NB4 (cell line): Measurements from ENCODE around the gene TNPO2.
A peak's percentile ranks its signal among the peaks of the same experiment; 100 is the strongest.

Experiments
- DNase-seq: peaks from one replicate; pipeline ENCODE4 v3.0.0; 2010; ENCODE audit warnings: low read depth
- H3K4me3 ChIP-seq: one replicate; pipeline ENCODE4 v1.5.1; 2011; ENCODE audit warnings: mild to moderate bottlenecking, low read depth, low read length, moderate library complexity
- MAX ChIP-seq: IDR thresholded peaks from 2 replicates; pipeline ENCODE4 v1.6.1; 2011; ENCODE audit warnings: low read depth, low read length
- MYC ChIP-seq: IDR thresholded peaks from 2 replicates; pipeline ENCODE4 v1.6.1; 2011; ENCODE audit warnings: low read depth, low read length
- POLR2A ChIP-seq: IDR thresholded peaks from 2 replicates; pipeline ENCODE4 v1.6.1; 2011; ENCODE audit warnings: mild to moderate bottlenecking; ENCODE audit not compliant: insufficient read length; ENCODE audit errors: extremely low read depth
- TF ChIP-seq, protein P1 (sequence below): IDR thresholded peaks from one replicate; pipeline ENCODE4 v1.5.1; 2012; ENCODE audit warnings: low read depth, low read length

TNPO2 gene

GRCh38 chr19:12666265-12667048 lies 57.3 kb downstream of the TNPO2 start, which contains the start of the genes MAN2B1 and WDR83:
TSS of gene MAN2B1 (minus strand) at chr19:12666742. CDS start at chr19:12666701, 41 bp downstream.
TSS of gene WDR83 (plus strand) at chr19:12666807. CDS start at chr19:12669791, 2,984 bp downstream.
- H3K4me3 ChIP-seq: peak within 1 kb of the TSS; percentile 98
- peak; percentile 82 for DNase-seq
- TF ChIP-seq MAX (no peak), POLR2A (peak; percentile 61)

- DNase-seq: peak; percentile 36
- TF ChIP-seq, protein P1, sequence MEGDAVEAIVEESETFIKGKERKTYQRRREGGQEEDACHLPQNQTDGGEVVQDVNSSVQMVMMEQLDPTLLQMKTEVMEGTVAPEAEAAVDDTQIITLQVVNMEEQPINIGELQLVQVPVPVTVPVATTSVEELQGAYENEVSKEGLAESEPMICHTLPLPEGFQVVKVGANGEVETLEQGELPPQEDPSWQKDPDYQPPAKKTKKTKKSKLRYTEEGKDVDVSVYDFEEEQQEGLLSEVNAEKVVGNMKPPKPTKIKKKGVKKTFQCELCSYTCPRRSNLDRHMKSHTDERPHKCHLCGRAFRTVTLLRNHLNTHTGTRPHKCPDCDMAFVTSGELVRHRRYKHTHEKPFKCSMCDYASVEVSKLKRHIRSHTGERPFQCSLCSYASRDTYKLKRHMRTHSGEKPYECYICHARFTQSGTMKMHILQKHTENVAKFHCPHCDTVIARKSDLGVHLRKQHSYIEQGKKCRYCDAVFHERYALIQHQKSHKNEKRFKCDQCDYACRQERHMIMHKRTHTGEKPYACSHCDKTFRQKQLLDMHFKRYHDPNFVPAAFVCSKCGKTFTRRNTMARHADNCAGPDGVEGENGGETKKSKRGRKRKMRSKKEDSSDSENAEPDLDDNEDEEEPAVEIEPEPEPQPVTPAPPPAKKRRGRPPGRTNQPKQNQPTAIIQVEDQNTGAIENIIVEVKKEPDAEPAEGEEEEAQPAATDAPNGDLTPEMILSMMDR: no peak
- TF ChIP-seq MAX: no peak
- no peak for TF ChIP-seq POLR2A
- TF ChIP-seq MYC: no peak
- peak overlapping the region; percentile 98 for H3K4me3 ChIP-seq
Observed at GRCh38 chr19:12665671-12666264, 58.0 kb downstream of the TNPO2 start.

GRCh38 chr19:12665281-12665573 lies 58.5 kb downstream of the TNPO2 start:
- H3K4me3 ChIP-seq: peak overlapping the region; percentile 98
- DNase-seq: peak; percentile 94
- TF ChIP-seq MAX (peak; percentile 99), MYC (peak; percentile 100), POLR2A (peak; percentile 41)
- TF ChIP-seq, protein P1: no peak

GRCh38 chr19:12664406-12665280 lies 59.1 kb downstream of the TNPO2 start:
- no peak for TF ChIP-seq MYC
- TF ChIP-seq, protein P1: no peak
- TF ChIP-seq POLR2A: no peak
- no peak for TF ChIP-seq MAX
- peak overlapping the region; percentile 98 for H3K4me3 ChIP-seq
- DNase-seq: peak; percentile 67

DNA sequence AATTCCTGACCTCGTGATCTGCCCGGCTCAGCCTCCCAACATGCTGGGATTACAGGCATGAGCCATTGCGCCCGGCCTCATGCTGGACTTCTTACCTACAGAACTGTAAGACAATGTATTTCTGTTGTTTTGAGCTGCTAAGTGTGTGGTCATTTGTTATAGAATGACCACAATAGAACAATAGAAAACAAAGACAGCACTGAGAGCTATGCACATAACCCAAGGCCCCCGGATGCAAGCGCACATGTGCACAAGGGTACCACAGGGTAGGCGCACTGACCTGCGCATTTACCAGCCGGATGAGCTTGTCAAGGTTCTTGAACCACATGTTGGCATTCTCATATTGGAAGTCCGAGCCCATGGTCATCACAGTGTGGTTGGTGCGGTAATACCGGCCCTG lies 62.8 kb downstream of the TNPO2 start:
- no peak overlapping the region for H3K4me3 ChIP-seq
- no peak for DNase-seq
- TF ChIP-seq POLR2A (no peak), MYC (no peak), MAX (no peak)
- TF ChIP-seq, protein P1: no peak

DNA sequence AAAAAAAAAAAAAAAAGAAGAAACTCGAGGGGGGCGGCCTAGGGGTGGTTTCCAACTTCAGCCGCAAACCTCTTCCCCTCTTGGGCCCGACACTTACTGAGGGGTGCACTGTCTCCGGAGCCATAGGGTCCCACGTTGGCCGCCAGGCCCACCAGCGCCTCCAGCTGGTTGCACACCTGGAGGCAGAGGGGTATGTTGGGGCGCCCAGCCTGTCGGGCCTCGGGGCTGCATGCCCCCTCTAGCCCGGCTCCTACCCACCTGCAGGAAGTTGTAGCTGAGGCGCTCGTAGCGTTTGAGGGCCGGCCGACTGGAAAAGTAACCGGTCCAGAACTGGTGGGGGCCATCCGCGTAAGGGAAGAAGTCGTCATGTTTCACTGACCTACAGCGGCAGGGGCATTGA lies 65.8 kb downstream of the TNPO2 start:
- TF ChIP-seq, protein P1: peak; percentile 17
- no peak for TF ChIP-seq MAX

More for the DNA sequence above, 65.8 kb downstream of the TNPO2 start:
- H3K4me3 ChIP-seq: no peak overlapping the region
- DNase-seq: no peak
